BLaER1 treated with 17β-estradiol and CSF1 and Interleukin-3, amounts not matched to agents 10 nM and 100 nM (cell line): ENCODE data around the gene ZNF260.
A peak's percentile ranks its signal among the peaks of the same experiment; 100 is the strongest.

Source experiments
- H3K27ac ChIP-seq, 11 experiments: shearing (Covaris generic); formaldehyde crosslinking; 2 replicates each; pipeline ENCODE4 v1.8.1; 2022
- H3K27me3 ChIP-seq, 11 experiments: shearing (Covaris generic); formaldehyde crosslinking; 2 replicates each; pipeline ENCODE4 v1.8.1; 2022
- H3K36me3 ChIP-seq, 11 experiments: shearing (Covaris generic); formaldehyde crosslinking; 2 replicates each; pipeline ENCODE4 v1.8.1; 2022
- H3K4me1 ChIP-seq, 10 experiments: shearing (Covaris generic); formaldehyde crosslinking; 2 replicates each; pipeline ENCODE4 v1.8.1; 2022
- H3K4me2 ChIP-seq, 11 experiments: shearing (Covaris generic); formaldehyde crosslinking; 2 replicates each; pipeline ENCODE4 v1.8.1; 2022
- H3K4me3 ChIP-seq, 10 experiments: shearing (Covaris generic); formaldehyde crosslinking; 2 replicates each; pipeline ENCODE4 v1.8.1; 2022
- H3K9ac ChIP-seq, 11 experiments: shearing (Covaris generic); formaldehyde crosslinking; 2 replicates each; pipeline ENCODE4 v1.8.1; 2022
- H3K9me3 ChIP-seq, 11 experiments: shearing (Covaris generic); formaldehyde crosslinking; replicated peaks in 1 of 11; 2 replicates each; pipeline ENCODE4 v1.8.1; 2022
- H4K20me1 ChIP-seq, 11 experiments: shearing (Covaris generic); formaldehyde crosslinking; 2 replicates each; pipeline ENCODE4 v1.8.1; 2022
- Cebpa-rat ChIP-seq, 11 experiments: shearing (Covaris generic); IDR thresholded peaks; 2 replicates each; pipeline ENCODE4 v1.8.1; 2022

ZNF260 gene

DNA sequence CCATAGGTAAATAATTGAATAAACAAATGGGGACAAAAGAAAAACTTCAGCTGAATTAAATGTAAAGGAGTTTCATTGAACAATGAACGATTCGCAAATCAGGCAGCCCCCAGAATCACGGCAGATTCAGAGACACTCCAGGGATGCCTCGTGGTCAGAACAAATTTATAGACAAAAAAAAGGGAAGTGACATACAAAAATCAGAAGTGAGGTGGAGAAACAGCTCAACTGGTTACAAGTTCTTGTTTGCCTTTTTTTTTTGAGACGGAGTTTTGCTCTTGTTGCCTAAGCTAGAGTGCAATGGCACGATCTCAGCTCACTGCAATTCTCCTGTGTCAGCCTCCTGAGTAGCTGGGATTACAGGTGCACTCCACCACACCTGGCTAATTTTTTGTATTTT lies 44.4 kb downstream of the ZNF260 start:
- no peak for TF ChIP-seq Cebpa-rat (IDR thresholded peaks at IDR 0.05)
- Histone ChIP-seq H3K27ac (peak overlapping the region in 3 of 11 experiments; percentile 3 to 17 (median 4); a peak in 4 of 22 replicates), H3K27me3 (no peaks in the 10 kb centered on the region), H3K36me3 (peaks cover 45 to 86% (median 78%) of the 10 kb centered on the region in 11 experiments), H3K9ac (peak overlapping the region in 1 of 11 experiments; percentile 38; a peak in 2 of 22 replicates), H3K9me3 (peaks cover 72 to 86% (median 83%) of the 10 kb centered on the region in 11 experiments), H3K4me2 (peak overlapping the region in 10 of 11 experiments; percentile 10 to 76 (median 48); a peak in 15 of 22 replicates), H3K4me3 (0 out of 20 replicates have a peak overlapping the region, but pooled peaks of 1 of the 10 experiments have one; percentile 15), H3K4me1 (peaks cover 18 to 29% (median 23%) of the 10 kb centered on the region in 10 experiments), H4K20me1 (peaks cover 0 to 6% (median 0%) of the 10 kb centered on the region in 11 experiments; a peak in 2 of 22 replicates)

DNA sequence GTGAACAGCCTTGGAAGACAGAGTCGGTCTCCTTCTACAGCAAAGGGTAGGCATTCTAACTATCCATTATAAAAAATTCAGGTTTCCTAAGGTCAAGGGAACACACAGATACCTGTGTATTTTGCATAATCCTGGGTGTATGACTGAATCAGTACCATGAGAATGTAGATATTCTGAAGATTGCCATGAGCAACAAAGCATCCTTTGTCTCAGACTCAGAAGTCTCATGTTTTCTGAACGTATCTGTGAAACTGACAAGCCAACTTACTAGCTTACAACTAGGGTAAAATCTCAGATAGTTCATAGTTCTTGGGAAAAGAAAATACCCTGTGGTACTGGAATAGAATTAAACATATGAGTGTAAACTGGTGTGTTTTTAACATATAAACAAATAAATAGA lies 45.2 kb downstream of the ZNF260 start:
- Histone ChIP-seq H3K4me3 (no peak overlapping the region), H3K27me3 (no peaks in the 10 kb centered on the region), H3K4me1 (peaks cover 11 to 21% (median 16%) of the 10 kb centered on the region in 10 experiments), H3K36me3 (peaks cover 53 to 93% (median 85%) of the 10 kb centered on the region in 11 experiments), H4K20me1 (peaks cover 0 to 6% (median 0%) of the 10 kb centered on the region in 11 experiments; a peak in 2 of 22 replicates), H3K4me2 (no peak overlapping the region), H3K27ac (no peak overlapping the region), H3K9ac (no peak overlapping the region), H3K9me3 (peaks cover 79 to 94% (median 90%) of the 10 kb centered on the region in 11 experiments)
- TF ChIP-seq Cebpa-rat (IDR thresholded peaks at IDR 0.05), result no peak
